ENCODE data around the gene ELOVL6. TPM values are rescaled to one million over a fixed set of nuclear protein-coding genes. Genes with fewer than 3 reads are reported as not detected.

Gene ELOVL6
- total RNA-seq: 13.1 and 16.5 TPM in 2 replicates

GRCh38 chr4:110198435-110199416, at the start of gene ELOVL6:
ELOVL6 (minus strand) TSS chr4:110198615; CDS start chr4:110198335, 280 bp downstream.

